Left colon (tissue), 2 donors: ENCODE measurements around the gene DAND5. TPM values are rescaled to one million over a fixed set of nuclear protein-coding genes. Genes with fewer than 3 reads are reported as not detected.
A peak's percentile ranks its signal among the peaks of the same experiment; 100 is the strongest.

ENCODE experiments used
- ATAC-seq: fragments of 200-7000 bp; cut with Tn5 transposase; one replicate; pipeline ENCODE4 v1.9.1; 2020; ENCODE audit warnings: mild to moderate bottlenecking, moderate library complexity
- DNase-seq, 2 donors: peaks; one replicate each; pipeline ENCODE4 v3.0.0-alpha.2; 2020
- intact Hi-C, 2 donors: fragments of 100-400 bp; cut with DNase I in 1 of 2; cut with micrococcal nuclease in 1 of 2; formaldehyde crosslinking; loops; one replicate each; pipeline versions ENCODE4 v1.11.2 to v1.14.0; 2022; cut with DNase I, micrococcal nuclease
- total RNA-seq, 2 donors: library from RNA; stranded (reverse); fragmentation: NEBNext Ultra II Directional; extraction: Animal tissue kit (Norgen Biotek cat#: 25700); gene quantifications; one replicate each; pipeline ENCODE4 v1.2.1, GENCODE V29; 2021
- donor health status: DM: no; HTN: no; CAD: no.
- donor health status: DM: yes; HTN: yes; CAD: no.

The DAND5 gene
- total RNA-seq, 2 donors from 2014 or later: 0.18 to 0.50 TPM

GRCh38 chr19:12984683-12985048 lies 15.3 kb downstream of the DAND5 start:
- no peak for ATAC-seq
- DNase-seq: peak in 1 of 2 donors; percentile 40
- intact Hi-C loops: loop anchor here (5.0 to 10.0 kb wide), 4 partner anchors 50 to 280 kb away; no protein-coding TSS in a partner anchor

- DNase-seq (peak; percentile 82 to 94), ATAC-seq (peak; percentile 85)
- intact Hi-C loops: loop anchor here (10.0 kb wide), 3 partner anchors 50 to 280 kb away; no protein-coding TSS in a partner anchor
These were observed 15.8 kb downstream of the DAND5 start for GRCh38 chr19:12985049-12985776.

- DNase-seq: no peak
- ATAC-seq: no peak
- intact Hi-C loops: loop anchor here (10.0 kb wide), 3 partner anchors 48 to 278 kb away; no protein-coding TSS in a partner anchor
These were observed 17.4 kb downstream of the DAND5 start for GRCh38 chr19:12986726-12987125.

- ATAC-seq (no peak), DNase-seq (no peak)
- intact Hi-C loops: loop anchor here (10.0 kb wide), 3 partner anchors 48 to 278 kb away; no protein-coding TSS in a partner anchor
These were observed 17.8 kb downstream of the DAND5 start for GRCh38 chr19:12987190-12987589.

GRCh38 chr19:12987781-12988180 lies 18.4 kb downstream of the DAND5 start:
- DNase-seq (no peak), ATAC-seq (no peak)
- intact Hi-C loops: loop anchor here (10.0 kb wide), 3 partner anchors 47 to 277 kb away; no protein-coding TSS in a partner anchor

- ATAC-seq (no peak), DNase-seq (no peak)
- intact Hi-C loops: no loop called here
These were observed 21.1 kb downstream of the DAND5 start for GRCh38 chr19:12990431-12990830.

GRCh38 chr19:12990853-12991252 lies 21.5 kb downstream of the DAND5 start:
- DNase-seq (no peak), ATAC-seq (no peak)
- intact Hi-C loops: no loop called here

GRCh38 chr19:12991296-12991695 lies 21.9 kb downstream of the DAND5 start:
- DNase-seq: no peak
- intact Hi-C loops: no loop called here
- ATAC-seq: peak; percentile 52

GRCh38 chr19:12992729-12993128 lies 23.4 kb downstream of the DAND5 start:
- no peak for DNase-seq

GRCh38 chr19:12993562-12993961 lies 24.2 kb downstream of the DAND5 start:
- intact Hi-C loops: no loop called here
- ATAC-seq (no peak), DNase-seq (no peak)

More at GRCh38 chr19:12992729-12993128, 23.4 kb downstream of the DAND5 start:
- intact Hi-C loops: no loop called here
- no peak for ATAC-seq

GRCh38 chr19:12994701-12995595 lies 25.6 kb downstream of the DAND5 start, which contains the start of gene NFIX:
Gene NFIX, plus strand, starts transcription at chr19:12995475. Its CDS starts 363 bp downstream, at chr19:12995838.
- intact Hi-C loops: no loop called here
- peak; percentile 67 to 77 for DNase-seq
- peak; percentile 58 for ATAC-seq

GRCh38 chr19:12995596-12996405 lies 26.4 kb downstream of the DAND5 start:
- peak in 1 of 2 donors; percentile 58 for DNase-seq
- intact Hi-C loops: no loop called here
- ATAC-seq: peak; percentile 42

- DNase-seq: peak in 1 of 2 donors; percentile 47
- intact Hi-C loops: no loop called here
- ATAC-seq: peak; percentile 66
These were observed 27.2 kb downstream of the DAND5 start for GRCh38 chr19:12996406-12997094.

- no peak for ATAC-seq
- DNase-seq: no peak
- intact Hi-C loops: no loop called here
These were observed 28.0 kb downstream of the DAND5 start for GRCh38 chr19:12997179-12997966.

GRCh38 chr19:12997967-12998940 lies 28.9 kb downstream of the DAND5 start:
- ATAC-seq: no peak
- DNase-seq: no peak
- intact Hi-C loops: no loop called here

GRCh38 chr19:13001166-13001501 lies 31.8 kb downstream of the DAND5 start:
- ATAC-seq (no peak), DNase-seq (no peak)
- intact Hi-C loops: no loop called here
